IMR-90 (cell line): ENCODE results near the gene TUFM. TPM values are rescaled to one million over a fixed set of nuclear protein-coding genes. Genes with fewer than 3 reads are reported as not detected.

Source experiments
- ATAC-seq: fragments of 200-7000 bp; cut with Tn5 transposase; 2 replicates; pipeline ENCODE4 v1.9.1; 2020; ENCODE audit warnings: low read depth, mild to moderate bottlenecking, moderate library complexity
- BruUV-seq: library from RNA; stranded (reverse); fragments of 400-500 nt; replicated peaks from 2 replicates; lab custom pipeline; 2021; lab: Mats Ljungman, UMichigan
- CTCF ChIA-PET: fragments of 300-600 bp; formaldehyde crosslinking; extraction: SDS; loops from one replicate; lab custom pipeline; 2021; ENCODE audit warnings: antibody characterized with exemption; lab: Yijun Ruan, JAX
- POLR2A ChIA-PET: fragments of 300-600 bp; sonication (Branson Sonifier 250); formaldehyde crosslinking; loops from one replicate; lab custom pipeline; 2022; ENCODE audit warnings: antibody characterized with exemption; ENCODE audit not compliant: unreplicated experiment; lab: Charles Lee
- DNase-seq: peaks from one replicate; pipeline ENCODE4 v3.0.0; 2013
- H2AFZ ChIP-seq: replicated peaks from 2 replicates; pipeline ENCODE3; 2013; ENCODE audit warnings: low read length, mild to moderate bottlenecking; ENCODE audit not compliant: poor library complexity
- H2AK5ac ChIP-seq: 2 replicates; pipeline ENCODE4 v1.6.1; 2013; ENCODE audit warnings: low read depth, low read length, inconsistent platforms
- H2AK9ac ChIP-seq: replicated peaks from 2 replicates; pipeline ENCODE3; 2013; ENCODE audit warnings: mild to moderate bottlenecking, low read depth, low read length, moderate library complexity; ENCODE audit not compliant: poor library complexity
- H2BK120ac ChIP-seq: 2 replicates; pipeline ENCODE4 v1.6.1; 2013; ENCODE audit warnings: low read depth, low read length, inconsistent platforms
- H2BK15ac ChIP-seq: 3 replicates; pipeline ENCODE4 v1.6.1; 2013; ENCODE audit warnings: low read depth, low read length, inconsistent platforms
- H2BK20ac ChIP-seq: 2 replicates; pipeline ENCODE4 v1.6.1; 2013; ENCODE audit warnings: low read depth, mild to moderate bottlenecking, inconsistent platforms, low read length, moderate library complexity
- H2BK5ac ChIP-seq: 2 replicates; pipeline ENCODE4 v1.6.1; 2013; ENCODE audit warnings: mild to moderate bottlenecking, low read depth, low read length, inconsistent platforms; ENCODE audit not compliant: poor library complexity, severe bottlenecking
- H3K14ac ChIP-seq: replicated peaks from 2 replicates; pipeline ENCODE4 v1.6.1; 2013; ENCODE audit warnings: low read depth, low read length, inconsistent platforms
- H3K18ac ChIP-seq: 2 replicates; pipeline ENCODE4 v1.6.1; 2013; ENCODE audit warnings: low read depth, low read length, control low read depth
- H3K23ac ChIP-seq: 2 replicates; pipeline ENCODE4 v1.6.1; 2013; ENCODE audit warnings: low read depth, low read length, inconsistent platforms
- H3K27ac ChIP-seq: 2 replicates; pipeline ENCODE4 v1.5.1; 2013; ENCODE audit warnings: mild to moderate bottlenecking, control low read depth, low read length; ENCODE audit not compliant: insufficient read depth
- H3K27me3 ChIP-seq: 2 replicates; pipeline ENCODE4 v1.6.1; 2013; ENCODE audit warnings: low read length; ENCODE audit not compliant: control insufficient read depth, insufficient read depth
- H3K36me3 ChIP-seq: 2 replicates; pipeline ENCODE4 v1.6.1; 2013; ENCODE audit warnings: low read length, mixed read lengths; ENCODE audit not compliant: control insufficient read depth, insufficient read depth
- H3K4ac ChIP-seq: 2 replicates; pipeline ENCODE4 v1.6.1; 2013; ENCODE audit warnings: low read depth, low read length, inconsistent platforms
- H3K4me1 ChIP-seq: 2 replicates; pipeline ENCODE4 v1.6.1; 2013; ENCODE audit warnings: low read length, mixed read lengths; ENCODE audit not compliant: control insufficient read depth, insufficient read depth
- H3K4me2 ChIP-seq: 2 replicates; pipeline ENCODE4 v1.6.1; 2013; ENCODE audit warnings: low read depth, mild to moderate bottlenecking, control low read depth, low read length, moderate library complexity
- H3K4me3 ChIP-seq: 2 replicates; pipeline ENCODE4 v1.5.1; 2013; ENCODE audit warnings: low read depth, mild to moderate bottlenecking, control low read depth, low read length, moderate library complexity; ENCODE audit not compliant: insufficient read depth
- H3K56ac ChIP-seq: 2 replicates; pipeline ENCODE4 v1.6.1; 2013; ENCODE audit warnings: low read length, inconsistent platforms; ENCODE audit not compliant: insufficient read depth; ENCODE audit errors: extremely low read depth
- H3K79me1 ChIP-seq, 2 experiments: 2 replicates each; pipeline ENCODE4 v1.6.1; 2013; ENCODE audit warnings: low read length in 2 of 2, inconsistent platforms in 1 of 2, low read depth in 1 of 2
- H3K9ac ChIP-seq: 2 replicates; pipeline ENCODE4 v1.6.1; 2013; ENCODE audit warnings: low read depth, low read length, control low read depth
- H3K9me1 ChIP-seq: 2 replicates; pipeline ENCODE4 v1.6.1; 2013; ENCODE audit warnings: low read length, inconsistent platforms; ENCODE audit not compliant: insufficient read depth
- H3K9me3 ChIP-seq: 2 replicates; pipeline ENCODE4 v1.6.1; 2013; ENCODE audit warnings: low read length; ENCODE audit not compliant: control insufficient read depth, insufficient read depth
- H4K20me1 ChIP-seq: 2 replicates; pipeline ENCODE4 v1.6.1; 2013; ENCODE audit warnings: low read length, inconsistent platforms; ENCODE audit not compliant: insufficient read depth
- H4K5ac ChIP-seq: 2 replicates; pipeline ENCODE4 v1.6.1; 2013; ENCODE audit warnings: mild to moderate bottlenecking, low read depth, low read length, control low read depth
- H4K8ac ChIP-seq, 2 experiments: 2 replicates each; pipeline ENCODE4 v1.6.1; 2013; ENCODE audit warnings: low read depth in 2 of 2, low read length in 2 of 2, control low read depth in 1 of 2, inconsistent platforms in 1 of 2
- H4K91ac ChIP-seq: 2 replicates; pipeline ENCODE4 v1.6.1; 2013; ENCODE audit warnings: low read depth, low read length, inconsistent platforms; ENCODE audit not compliant: insufficient read depth
- CHD1 ChIP-seq: IDR thresholded peaks from 2 replicates; pipeline ENCODE4 v1.6.1; 2012; ENCODE audit warnings: low read depth, low read length, improper control_type of control experiment
- CTCF ChIP-seq: conservative IDR thresholded peaks from 2 replicates; pipeline ENCODE4 v1.5.1; 2012; ENCODE audit warnings: mild to moderate bottlenecking, low read depth, low read length, improper control_type of control experiment
- MAZ ChIP-seq: IDR thresholded peaks from 2 replicates; pipeline ENCODE4 v1.6.1; 2012; ENCODE audit warnings: low read depth, mild to moderate bottlenecking, low read length, improper control_type of control experiment, moderate library complexity, borderline replicate concordance
- POLR2A ChIP-seq: IDR thresholded peaks from 2 replicates; pipeline ENCODE4 v1.6.1; 2012; ENCODE audit warnings: mild to moderate bottlenecking, low read depth, low read length
- RCOR1 ChIP-seq: IDR thresholded peaks from 2 replicates; pipeline ENCODE4 v1.6.1; 2012; ENCODE audit warnings: mild to moderate bottlenecking, low read length, improper control_type of control experiment; ENCODE audit not compliant: insufficient replicate concordance
- RFX5 ChIP-seq: IDR thresholded peaks from 2 replicates; pipeline ENCODE4 v1.8.0; 2012; ENCODE audit warnings: low read depth, mild to moderate bottlenecking, low read length, moderate library complexity
- WGBS, 2 experiments: methylation state at CpG; one replicate each; pipeline versions ENCODE4 v1.1.5 to v1.1.7; 2013; ENCODE audit warnings: missing lambda C conversion rate in 2 of 2; ENCODE audit not compliant: insufficient read length in 1 of 2; ENCODE audit errors: extremely low coverage in 2 of 2; 5-methylcytosine and 5-hydroxymethylcytosine counted together
- dilution Hi-C: fragments of 300-500 bp; cut with HindIII; formaldehyde crosslinking; loops from one replicate; pipeline ENCODE4 v1.14.3; 2018; ENCODE audit warnings: low sequenced_read_pairs; ENCODE audit not compliant: unreplicated experiment
- in situ Hi-C: fragments of 300-500 bp; cut with MboI; formaldehyde crosslinking; loops from 3 replicates; pipeline ENCODE4 v1.14.3; 2019; ENCODE audit warnings: low sequenced_read_pairs, inconsistent platforms, mixed read lengths
- intact Hi-C: fragments of 100-400 bp; cut with micrococcal nuclease; formaldehyde crosslinking; loops from 2 replicates; pipeline ENCODE4 v1.10.0; 2022
- polyA plus RNA-seq, 3 experiments: library from polyadenylated mRNA; depleted of rRNA; stranded (reverse); fragments of >200 nt; gene quantifications; 2 replicates each; pipeline ENCODE4 v1.2.3, GENCODE V29; 2012; ENCODE audit warnings: low replicate concordance in 1 of 3
- total RNA-seq: library from RNA; depleted of rRNA; stranded (reverse); fragments of >200 nt; gene quantifications from 2 replicates; pipeline ENCODE4 v1.2.3, GENCODE V29; 2012

The TUFM gene
- total and polyA plus RNA-seq, 2 of the 4 experiments (the other 2 are of a cell fraction) = 80.3 to 126 TPM

GRCh38 chr16:28843766-28844165, 2.4 kb downstream of the TUFM start:
- Histone ChIP-seq H3K4me2 (no peak overlapping the region), H3K27me3 (no peaks in the 10 kb centered on the region), H4K91ac (no peak overlapping the region), H3K9me3 (no peaks in the 10 kb centered on the region), H3K4ac (no peak overlapping the region), H2BK15ac (no peak overlapping the region), H3K9me1 (no peaks in the 10 kb centered on the region), H3K4me1 (peaks cover 6% of the 10 kb centered on the region), H4K20me1 (peaks cover 18% of the 10 kb centered on the region), H3K79me1 (peaks cover 14 to 47% of the 10 kb centered on the region in 2 experiments; a peak in 3 of 4 replicates), H3K56ac (no peak overlapping the region), H2AFZ (no peak overlapping the region), H2AK5ac (no peak overlapping the region), H4K5ac (no peak overlapping the region), H3K14ac (no peak overlapping the region), H2BK5ac (no peak overlapping the region), H2AK9ac (no peak overlapping the region), H2BK20ac (no peak overlapping the region), H3K4me3 (no peak overlapping the region), H2BK120ac (no peak overlapping the region), H3K18ac (no peak overlapping the region), H3K27ac (no peak overlapping the region), H4K8ac (no peak overlapping the region), H3K36me3 (peaks cover 39% of the 10 kb centered on the region), H3K23ac (no peak overlapping the region), H3K9ac (no peak overlapping the region)
- TF ChIP-seq RCOR1 (no peak), MAZ (no peak), CTCF (no peak), CHD1 (no peak), POLR2A (no peak), RFX5 (no peak)
- POLR2A ChIA-PET = no interaction called here
- dilution Hi-C loops = no loop called here
- no peak for DNase-seq
- in situ Hi-C loops = no loop called here
- intact Hi-C loops = no loop called here
- ATAC-seq = no peak
- WGBS, 2 experiments = 100% methylated on average over 2 of the region's 12 CpGs; no CpG with 5 or more reads in 1 of the 2 experiments
- CTCF ChIA-PET = no interaction called here
- BruUV-seq = no TSS peak
